Stimulated activated CD4-positive, alpha-beta T cell treated with anti-CD3 and anti-CD28 coated beads, Interleukin-4, amount 100 ng/mL, for 4 hours (primary cell): ENCODE results near the gene SETD6.
"Not testable (repeated sequence)": the region's sequence is repeated elsewhere in the genome, so short reads cannot be mapped to it uniquely, and the experiment has no call there.

Experiments used
- DNase-seq, 2 experiments: peaks; one replicate each; pipeline ENCODE4 v3.0.0-alpha.2; 2020

Gene SETD6, protein sequence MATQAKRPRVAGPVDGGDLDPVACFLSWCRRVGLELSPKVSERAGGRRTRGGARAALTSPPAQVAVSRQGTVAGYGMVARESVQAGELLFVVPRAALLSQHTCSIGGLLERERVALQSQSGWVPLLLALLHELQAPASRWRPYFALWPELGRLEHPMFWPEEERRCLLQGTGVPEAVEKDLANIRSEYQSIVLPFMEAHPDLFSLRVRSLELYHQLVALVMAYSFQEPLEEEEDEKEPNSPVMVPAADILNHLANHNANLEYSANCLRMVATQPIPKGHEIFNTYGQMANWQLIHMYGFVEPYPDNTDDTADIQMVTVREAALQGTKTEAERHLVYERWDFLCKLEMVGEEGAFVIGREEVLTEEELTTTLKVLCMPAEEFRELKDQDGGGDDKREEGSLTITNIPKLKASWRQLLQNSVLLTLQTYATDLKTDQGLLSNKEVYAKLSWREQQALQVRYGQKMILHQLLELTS

DNA sequence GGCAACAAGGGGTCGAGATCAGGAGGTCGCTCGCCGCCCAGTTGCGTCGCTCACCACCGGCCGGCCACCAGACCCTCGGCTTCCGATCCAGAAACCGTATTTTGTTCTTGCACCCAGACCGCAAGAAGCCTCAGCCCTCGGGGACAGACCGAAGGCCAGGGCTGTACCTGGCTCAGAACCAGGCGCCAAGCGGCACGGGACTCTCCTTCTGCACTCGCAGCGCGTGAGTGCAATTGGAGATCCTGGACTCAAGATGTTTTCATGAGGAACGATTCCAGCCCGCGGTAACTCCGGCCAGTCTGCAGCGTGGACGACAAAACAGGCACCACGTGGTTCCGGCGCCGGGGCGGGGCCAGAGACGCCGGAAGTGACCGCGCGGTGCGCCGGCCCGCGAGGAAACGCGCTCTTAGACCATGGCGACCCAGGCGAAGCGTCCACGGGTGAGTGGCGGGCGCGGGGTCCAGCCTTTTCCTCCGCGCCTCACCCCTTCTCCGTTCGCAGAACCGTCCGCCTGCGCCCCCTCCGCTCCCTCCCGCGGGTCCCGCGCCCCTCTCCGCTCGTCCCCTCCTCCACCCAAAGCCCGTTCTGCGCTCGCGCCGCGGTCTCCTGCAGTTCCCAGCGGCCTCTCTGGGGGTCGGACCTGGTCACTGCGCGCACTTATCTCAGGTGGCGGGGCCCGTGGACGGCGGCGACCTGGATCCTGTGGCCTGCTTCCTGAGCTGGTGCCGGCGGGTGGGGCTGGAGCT lies at the start of gene SETD6:
Gene SETD6, plus strand, starts transcription at position 393 of the 746 bp plus-strand sequence. Its CDS starts 21 bp downstream, at position 414.
- peak; percentile 63 to 79 for DNase-seq

DNA sequence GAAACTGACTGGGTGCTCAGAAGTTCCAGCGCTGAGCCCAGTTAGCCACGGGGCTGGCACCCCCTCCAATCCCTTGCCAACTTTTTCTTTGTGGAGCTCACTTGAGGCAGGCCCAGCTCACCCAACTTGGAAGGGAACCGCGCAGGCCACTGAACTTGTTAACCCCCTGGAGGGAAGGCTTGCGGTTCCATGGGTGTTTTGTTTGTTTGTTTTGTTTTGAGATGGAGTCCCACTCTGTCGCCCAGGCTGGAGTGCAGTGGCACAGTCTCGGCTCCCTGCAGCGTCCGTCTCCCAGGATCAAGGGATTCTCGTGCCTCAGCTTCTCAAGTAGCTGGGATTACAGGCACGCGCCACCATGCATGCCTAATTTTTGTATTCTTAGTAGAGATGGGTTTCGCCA lies 49.5 kb upstream of the SETD6 start:
- no peak for DNase-seq

DNA sequence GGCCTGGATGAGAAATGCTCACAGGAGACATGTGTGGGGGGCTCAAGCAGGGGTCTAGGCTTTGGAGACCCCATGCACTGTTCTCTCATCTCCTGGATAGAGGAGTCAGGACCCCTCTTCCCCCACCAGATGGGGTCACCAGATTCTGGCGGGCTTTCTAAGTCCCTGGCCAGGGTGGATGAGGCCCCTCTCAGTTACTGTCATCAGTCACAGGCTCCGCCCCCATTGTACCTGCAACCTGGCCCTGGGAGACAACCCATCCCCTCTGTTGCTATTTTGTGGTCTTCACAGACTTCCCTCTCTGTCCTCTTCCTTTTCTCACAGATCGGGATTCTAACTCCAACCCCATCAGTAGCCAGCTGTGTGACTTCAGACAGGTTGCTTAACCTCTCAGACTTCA lies 48.9 kb upstream of the SETD6 start:
- no peak for DNase-seq

DNA sequence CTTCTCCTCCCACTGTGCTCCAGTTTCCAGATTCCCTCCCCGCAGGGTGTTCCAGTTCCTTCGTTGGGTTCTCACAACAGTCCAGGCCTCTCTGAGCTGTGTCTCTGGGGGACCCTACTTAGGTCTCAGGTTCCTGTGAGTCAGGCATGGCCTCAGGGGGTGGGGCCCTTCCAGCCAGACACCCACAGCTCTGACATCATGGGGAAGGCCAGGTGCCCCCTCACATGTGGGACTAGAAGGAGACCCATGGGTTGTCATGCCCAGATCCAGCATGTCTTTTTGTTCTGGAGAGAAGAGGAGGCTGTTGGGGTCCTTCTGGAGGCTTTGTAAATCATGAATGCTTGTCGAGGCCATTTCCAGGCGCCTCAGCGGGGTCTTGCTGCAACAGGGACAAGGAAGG lies 47.4 kb upstream of the SETD6 start:
- peak in 1 of 2 experiments; percentile 12 for DNase-seq

DNA sequence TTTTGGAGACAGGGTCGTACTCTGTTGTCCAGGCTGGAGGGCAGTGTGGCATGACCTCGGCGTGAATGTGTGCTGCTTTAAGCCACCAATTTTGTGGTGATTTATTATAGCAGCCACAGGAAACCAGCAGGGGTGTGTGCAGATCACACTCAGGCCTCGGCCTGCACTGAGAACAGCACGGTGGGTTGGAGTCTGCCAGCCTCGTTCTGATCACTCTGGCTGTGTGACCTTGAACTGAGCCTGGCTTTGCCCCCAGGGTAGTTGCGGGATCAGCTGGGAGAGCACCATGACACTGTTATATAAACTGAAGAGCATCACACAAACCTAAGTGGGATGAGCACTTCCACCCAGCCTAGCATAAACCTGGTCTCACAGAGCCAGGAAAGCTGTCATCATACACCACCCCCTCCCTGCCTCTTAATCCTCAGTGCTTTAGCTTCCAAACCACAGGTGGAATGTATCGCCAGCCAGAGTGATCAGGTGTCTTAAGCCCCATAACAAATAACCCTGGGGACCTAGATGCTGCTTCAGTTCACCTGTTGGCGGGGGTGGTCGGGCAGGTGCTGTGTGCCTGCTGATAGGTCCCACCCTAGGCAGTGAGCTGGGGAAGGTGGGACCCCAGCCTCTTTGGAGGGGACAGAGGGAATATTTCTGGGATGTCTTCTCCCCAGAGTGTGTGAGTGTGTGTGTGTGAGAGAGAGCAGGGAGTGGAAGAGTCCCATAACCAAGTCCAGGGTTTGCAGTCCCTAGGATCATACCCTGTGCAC lies 43.9 kb upstream of the SETD6 start:
- no peak for DNase-seq

DNA sequence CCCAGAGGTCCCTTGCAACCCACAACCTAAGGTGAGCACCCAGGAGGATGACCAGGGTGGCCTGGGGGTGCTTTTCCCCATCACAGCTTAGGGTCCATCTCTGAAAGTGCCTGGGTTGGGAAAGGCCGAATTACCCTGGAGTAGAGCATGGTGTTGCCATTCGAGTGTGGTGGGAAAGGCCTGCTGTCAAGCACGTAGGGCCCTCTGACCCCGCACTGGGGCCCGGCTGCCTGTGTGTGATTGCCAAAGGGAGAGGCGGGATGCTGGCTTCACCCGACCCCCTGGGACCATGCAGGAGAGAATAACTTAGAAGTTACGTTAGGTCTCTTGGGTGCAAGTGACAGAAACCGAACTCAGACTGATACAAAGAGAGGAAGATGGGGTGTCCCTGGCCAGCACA lies 43.1 kb upstream of the SETD6 start:
- DNase-seq: no peak

DNA sequence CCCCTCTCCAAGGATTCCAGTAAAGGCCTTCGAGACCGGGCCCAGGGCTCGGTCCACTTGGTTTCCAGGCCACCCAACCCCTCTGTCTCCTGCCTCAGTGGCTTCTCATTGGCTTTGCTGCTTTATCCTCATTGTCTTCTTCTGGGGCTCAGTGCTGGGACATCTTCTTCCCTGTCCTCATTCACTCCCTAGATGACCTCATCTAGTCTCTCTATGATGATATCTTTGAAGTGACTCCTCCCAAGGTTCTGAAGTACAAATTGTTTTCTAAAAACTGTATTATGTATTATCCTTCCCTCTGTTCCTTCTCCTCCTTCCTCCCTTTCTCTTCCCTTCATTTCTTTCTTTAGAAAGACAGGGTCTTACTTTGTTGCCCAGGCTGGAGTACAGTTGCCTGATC lies 42.5 kb upstream of the SETD6 start:
- DNase-seq: no peak

DNA sequence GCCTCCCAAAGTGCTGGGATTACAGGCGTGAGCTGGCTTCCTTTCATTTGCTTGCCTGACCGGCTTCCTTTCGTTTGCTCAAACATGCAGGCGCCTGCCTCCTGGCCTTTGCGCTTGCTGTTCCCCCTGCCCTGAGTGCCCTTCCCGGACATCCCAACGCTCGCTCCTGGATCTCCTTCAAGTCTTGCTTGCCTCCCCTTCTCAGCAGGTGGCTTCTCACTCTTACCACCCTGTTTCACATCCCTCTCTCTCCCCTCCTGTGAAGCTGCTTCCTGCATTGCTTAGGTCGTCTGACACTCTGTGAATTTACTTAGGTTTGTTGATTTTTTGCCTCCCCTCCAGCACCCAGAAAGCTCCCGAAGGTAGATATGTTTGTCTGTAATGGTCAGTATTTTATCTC lies 41.0 kb upstream of the SETD6 start:
- DNase-seq: no peak

DNA sequence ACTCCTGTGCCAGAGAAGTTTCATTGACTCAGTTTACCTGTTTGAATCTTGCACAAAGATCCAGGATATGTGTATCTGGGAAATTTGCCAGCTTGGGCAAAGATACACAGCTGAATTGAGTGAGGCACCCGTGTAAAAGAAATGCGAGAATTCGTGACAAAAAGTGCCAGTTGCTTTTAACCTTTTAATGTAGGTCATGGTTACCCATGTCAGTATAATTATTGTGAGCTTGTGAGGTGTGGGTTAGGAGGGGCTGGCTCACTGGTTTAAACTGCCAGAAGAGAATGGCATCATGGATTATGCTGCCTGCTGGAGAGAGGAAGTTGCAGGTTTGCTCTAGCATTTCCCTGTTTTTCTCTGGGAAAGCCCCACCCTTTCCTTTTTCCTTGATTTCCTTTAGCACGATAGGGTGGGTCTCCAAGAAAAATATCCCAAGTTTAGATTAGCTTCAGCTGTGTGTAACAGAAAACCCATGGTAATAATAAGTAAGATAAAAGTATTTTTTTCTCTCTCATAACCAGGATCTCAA lies 40.2 kb upstream of the SETD6 start:
- no peak for DNase-seq

DNA sequence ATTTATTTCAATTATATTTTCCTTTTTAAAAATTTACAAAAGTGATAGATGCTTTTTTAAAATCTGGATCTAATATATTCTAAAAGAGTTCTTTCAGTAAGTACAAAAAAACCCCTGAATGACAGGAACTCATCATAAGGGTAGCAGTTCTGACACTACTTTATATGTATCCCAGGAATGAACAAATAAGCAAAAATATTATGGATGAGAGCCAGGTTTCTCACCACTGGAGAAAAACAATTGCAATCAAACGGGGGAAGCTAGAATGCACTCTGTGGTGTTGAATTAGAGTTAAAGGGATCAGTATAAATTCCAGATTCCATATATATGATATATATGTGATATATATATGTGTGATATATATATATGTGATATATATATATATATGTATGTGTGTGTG lies 38.5 kb upstream of the SETD6 start:
- no peak for DNase-seq

DNA sequence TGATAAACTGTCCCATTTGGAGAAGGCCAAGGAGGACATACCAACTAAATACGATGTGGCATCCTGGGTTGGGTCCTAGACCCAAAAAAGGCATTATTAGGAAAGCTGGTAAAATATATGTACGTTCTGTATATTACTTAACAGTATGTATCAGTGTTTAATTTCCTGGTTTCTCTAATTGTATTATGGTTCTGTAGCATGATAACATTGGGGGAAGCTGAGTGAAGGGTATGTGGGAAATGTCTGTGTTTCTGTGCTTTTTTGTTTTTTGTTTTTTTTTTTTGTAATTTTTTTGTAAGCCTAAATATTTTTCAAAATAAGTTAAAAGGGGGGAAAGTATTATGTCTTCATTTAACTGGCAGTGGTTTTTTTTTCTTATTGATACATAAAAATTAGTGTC lies 36.9 kb upstream of the SETD6 start:
- no peak for DNase-seq

DNA sequence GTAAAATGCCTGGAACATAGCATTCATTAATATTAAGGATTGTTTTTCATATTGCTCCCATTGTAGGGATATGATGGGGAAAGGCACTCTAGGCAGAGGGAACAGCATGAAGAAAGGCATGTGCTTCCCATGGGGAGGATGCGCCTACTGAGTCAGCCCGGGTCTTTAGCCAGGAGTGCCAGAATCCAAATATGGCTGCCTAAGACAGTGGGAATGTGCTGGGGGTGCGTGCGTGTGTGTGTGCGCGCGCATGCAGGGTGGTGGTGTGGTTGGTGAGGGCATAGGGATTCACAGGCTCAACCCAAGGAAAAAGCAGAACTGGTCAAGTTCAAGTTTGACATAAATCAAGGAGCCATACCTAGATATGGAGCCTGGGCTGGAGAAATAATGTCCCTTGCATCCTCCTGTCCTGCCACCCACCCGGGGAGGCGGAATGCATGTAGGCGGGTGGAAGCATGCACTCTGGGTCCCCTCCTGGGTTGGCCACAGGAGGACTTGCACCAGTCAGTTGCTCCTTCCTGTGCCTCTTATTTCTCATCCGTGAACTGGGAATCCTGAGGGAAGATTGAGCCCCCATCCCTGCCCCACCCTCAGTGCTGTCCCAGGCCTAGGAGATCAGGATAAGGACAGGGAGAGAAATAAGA lies 34.0 kb upstream of the SETD6 start:
- DNase-seq: no peak

DNA sequence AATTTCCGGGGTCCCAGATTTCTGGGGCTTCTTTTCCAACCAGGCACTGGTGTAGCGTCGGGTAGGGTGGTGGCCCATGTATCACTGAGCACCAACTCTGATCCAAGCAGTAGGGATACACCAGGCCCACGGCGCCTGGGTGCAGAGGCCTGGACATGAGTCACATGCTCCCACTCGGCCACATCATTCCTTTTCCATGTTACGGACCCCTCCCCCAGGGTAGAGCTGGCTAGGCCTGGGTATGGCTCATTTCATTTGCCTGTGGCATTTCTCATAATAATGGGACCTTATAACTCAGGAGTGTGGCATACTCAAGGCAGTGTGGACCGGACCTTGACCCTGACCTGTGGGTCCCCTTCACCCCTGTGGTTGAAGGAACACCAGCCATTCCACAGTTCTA lies 33.4 kb upstream of the SETD6 start:
- no peak for DNase-seq

DNA sequence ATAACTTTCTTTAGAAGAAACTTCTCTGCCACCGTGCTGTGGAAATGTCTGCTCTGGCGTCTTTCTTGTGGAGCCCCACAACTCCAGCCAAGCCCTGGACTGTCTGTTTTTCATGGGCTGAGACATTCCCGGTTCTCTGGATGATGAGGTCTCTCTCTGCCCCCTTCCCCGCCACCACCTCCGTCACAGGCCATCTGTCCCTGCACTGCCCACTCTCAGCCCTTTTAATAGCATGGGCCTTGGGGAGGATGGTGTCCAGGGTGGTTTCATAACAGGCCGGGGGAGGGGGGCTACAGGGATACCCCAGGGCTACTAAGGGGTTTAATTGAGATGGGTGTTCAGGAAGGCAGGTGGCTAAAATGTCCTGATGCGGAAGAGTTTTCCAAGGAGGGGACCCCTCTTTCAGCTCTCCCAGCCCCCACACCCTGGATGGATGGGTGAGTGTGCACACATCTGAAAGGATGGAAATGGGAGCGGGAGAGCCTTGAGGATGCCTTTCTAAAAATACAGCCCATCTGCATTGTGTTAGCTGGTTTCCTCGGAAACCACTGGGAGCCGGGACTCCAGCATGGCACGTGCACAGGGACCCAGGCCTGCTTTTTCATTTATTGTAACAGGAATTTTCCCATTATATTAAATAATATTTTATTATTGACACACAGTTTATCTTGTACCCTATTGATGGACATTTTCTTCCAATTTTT lies 30.0 kb upstream of the SETD6 start:
- no peak for DNase-seq

DNA sequence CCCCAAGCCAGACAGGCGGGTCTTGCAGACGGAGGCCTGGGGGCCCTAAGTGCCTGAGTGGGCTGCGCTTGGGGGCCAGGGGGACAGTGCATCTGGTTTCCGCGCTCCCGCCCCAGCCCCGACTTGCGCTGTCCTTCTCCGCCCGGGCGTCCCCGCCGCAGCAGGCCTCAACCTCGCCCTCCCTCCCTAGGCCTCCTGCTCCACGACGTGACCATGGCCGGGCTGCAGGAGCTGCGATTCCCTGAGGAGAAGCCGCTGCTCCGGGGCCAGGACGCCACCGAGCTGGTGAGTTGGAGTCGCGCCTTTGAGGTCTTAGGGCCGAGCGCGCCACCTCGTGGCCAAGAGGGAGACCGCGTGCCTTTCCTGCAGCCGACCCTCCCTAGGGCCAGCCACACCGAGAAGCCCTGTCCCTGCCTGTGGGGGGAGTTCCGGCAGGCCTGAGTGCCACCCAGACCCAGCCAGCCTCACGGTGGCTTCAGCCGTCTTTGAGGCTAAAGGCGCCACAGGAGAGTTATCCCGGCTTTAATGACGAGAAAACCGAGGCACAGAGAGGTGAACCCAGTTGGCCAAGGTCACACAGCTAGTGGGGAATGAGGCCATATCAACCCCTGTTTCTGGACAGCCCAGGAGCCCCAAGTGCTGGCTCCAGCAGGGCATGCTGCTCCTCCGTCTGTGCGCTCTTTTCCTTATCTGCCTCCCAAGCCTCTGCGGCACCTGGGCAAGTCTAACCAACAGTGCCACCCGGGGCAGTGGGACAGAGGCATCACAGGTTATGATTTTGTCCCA lies 27.6 kb upstream of the SETD6 start:
- peak; percentile 58 to 72 for DNase-seq

DNA sequence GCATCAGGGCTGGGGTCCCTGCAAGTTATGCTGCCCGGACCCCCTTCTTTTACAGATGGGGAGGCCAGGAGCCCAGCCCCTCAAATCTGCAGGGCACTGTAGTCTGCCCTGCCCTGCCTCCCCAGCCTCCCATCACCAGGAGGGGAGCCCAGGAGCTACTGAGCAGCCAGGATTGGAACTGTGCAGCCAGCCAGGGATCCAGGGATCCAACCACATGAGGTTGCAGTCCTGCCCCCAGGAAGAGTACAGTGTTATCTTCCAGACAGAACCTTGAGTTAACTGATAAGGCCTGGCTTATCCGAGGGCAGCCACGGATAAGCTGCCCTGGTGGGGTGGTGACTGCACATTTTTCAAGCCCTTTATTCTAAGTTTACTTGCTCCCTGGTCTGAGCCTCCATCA lies 26.8 kb upstream of the SETD6 start:
- DNase-seq: no peak

DNA sequence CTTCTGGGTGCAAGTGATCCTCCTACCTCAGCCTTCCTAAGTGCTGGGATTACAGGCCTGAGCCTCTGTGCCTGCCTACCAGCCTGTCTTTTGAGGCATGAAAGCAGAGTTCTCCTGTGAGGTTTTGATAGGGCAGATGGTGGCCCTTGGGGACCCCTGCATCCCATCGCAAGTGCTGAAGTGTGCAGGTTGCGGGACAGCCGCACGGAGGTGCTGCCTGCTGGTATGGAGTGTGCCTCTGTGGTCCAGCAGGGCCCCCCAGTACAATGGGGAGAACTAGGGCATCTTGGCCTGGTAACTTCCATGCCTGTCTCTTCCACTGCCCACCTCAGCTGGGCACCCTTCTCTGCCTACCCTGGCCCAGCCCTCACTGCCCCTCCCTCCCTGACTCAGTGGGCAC lies 25.3 kb upstream of the SETD6 start:
- no peak for DNase-seq

DNA sequence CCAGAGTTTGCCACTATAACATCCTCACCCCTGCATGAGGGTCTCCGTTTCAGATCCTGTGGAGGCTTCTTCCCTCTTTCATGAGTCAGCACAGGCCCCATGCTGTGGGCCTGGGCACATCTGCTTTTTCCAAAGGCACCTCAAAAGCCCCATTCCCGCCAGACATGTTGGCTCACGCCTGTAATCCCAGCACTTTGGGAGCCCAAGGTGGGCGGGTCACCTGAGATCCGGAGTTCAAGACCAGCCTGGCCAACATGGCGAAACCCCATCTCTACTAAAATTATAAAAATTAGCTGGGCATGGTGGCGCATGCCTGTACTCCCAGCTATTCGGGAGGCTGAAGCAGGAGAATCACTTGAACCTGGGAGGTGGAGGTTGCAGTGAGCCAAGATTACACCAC lies 24.8 kb upstream of the SETD6 start:
- not testable (repeated sequence) for DNase-seq

DNA sequence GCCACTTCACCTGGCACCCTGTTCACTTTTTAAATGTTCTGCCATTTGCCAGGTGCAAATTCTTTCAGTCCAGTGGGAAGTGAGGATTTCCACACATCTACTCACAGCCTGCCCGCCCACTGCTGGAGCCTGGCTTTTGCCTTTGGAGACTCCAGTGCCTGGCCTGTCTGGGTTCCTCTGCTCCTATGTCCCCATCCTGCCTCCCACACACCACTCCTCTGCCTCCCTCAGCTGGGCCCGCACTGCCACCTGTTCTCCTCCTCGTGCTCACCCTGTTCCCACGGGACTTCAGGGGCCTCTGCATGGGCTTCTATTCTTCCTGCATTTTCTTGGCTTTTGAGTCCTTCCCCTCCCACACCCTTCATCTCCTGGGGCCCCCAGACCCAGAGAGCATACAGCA lies 23.3 kb upstream of the SETD6 start:
- DNase-seq: no peak

DNA sequence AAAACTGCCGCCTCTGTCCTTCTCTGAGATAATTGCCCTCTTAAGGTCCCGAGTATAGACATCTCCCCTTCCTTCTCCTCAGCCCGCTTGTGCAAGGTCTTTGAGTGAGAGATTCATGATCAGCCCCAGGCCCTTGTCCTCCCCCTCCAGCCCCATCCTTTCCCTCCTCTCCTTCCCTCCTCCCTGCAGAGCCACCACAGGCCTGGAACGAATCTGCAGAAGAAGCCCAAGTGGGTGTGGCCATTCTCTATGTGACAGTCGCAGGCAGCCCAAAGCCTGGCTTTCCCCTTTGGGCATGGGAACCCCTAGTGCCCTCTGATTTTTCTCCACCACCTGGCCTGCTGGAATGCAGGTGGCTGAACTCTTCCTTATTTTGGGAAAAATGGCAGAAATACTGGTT lies 22.6 kb upstream of the SETD6 start:
- DNase-seq: no peak

DNA sequence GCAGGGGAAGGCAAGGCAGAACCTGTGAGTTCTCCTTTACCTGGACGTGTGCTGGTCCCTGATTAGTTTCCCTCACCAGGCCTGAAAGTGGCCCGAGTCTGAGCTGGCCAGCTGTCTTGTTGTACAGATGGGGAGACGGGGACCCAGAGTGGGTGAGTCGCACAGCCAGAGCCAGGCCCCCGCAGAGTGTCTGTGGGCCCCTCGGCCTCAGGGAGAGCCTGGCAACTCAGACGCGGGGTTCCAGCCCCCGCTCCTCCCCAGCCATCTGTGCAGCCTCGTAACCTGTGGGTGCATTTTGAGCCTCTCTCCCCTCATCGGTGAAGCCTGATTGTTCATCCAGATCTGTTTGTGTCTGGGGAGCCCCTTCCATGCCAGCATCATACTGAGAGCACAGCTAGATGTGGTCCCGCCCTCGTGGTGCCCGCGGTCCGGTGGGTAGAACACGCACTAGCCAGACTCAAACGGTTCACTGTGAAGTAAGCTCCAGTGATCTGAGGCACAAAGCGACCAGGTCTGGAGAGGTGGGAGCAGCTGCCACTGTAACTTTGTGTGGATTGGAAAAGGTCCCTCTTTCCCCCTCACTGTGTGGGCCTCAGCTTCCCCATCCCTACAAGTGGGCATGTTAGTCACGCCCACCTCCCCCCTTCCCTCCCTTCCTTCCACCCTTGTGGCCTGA lies 21.4 kb upstream of the SETD6 start:
- DNase-seq: no peak
